ENCODE data around the gene PIGZ.

PIGZ gene

DNA sequence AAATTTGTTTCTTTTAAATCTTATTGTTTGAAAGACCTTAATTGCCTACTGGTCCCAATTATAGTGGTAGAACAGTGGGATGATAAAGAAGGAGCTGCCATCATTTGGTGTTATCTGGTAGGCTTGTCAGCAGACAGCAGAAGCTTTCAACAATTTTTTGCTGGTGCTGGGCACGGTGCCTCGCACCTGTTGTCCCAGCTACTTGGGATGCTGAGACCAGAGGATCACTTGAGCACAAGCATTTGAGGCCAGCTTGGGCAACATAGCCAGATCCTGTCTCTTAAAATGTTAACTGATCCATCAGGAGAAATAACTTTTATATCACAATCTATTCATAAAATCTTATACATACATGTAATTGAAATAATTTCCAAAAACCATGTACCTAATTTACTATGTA is 64.9 kb downstream of the PIGZ start:
- DNase-seq: no peak

DNA sequence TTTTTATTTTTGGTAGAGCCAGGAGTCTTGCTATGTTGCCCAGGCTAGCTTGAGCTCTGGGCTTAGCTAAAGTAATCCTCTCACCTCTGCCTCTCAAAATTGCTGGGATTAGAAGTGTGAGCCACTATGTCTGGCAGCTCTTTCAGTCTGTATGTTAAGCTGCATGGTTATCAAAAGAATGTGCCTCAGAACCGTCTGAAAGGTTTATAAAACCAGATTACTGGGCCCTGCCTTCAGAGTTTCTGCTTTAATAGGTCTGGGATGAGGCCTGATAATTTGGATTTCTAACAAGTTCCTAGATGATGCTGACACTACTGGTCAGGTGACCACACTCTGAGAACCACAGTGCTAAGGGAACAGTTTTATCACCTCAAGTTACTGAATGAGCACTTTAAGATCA is 66.3 kb downstream of the PIGZ start:
- DNase-seq: no peak

GRCh38 chr3:196901768-196902167 is 66.9 kb downstream of the PIGZ start:
- no peak for DNase-seq
